Measurements from ENCODE around the gene NDUFAF7.
A peak's percentile ranks its signal among the peaks of the same experiment; 100 is the strongest.
"Not testable (repeated sequence)": the region's sequence is repeated elsewhere in the genome, so short reads cannot be mapped to it uniquely, and the experiment has no call there.

Gene NDUFAF7

GRCh38 chr2:37231241-37232130, at the start of gene NDUFAF7, which contains the start of gene CEBPZ:
Gene NDUFAF7, plus strand, starts transcription at chr2:37231658. Its CDS starts 48 bp downstream, at chr2:37231706.
Gene CEBPZ, minus strand, starts transcription at chr2:37231596. Its CDS starts 29 bp downstream, at chr2:37231567.
- peak; percentile 94 for DNase-seq (ENCODE audit: low spot score)

DNA sequence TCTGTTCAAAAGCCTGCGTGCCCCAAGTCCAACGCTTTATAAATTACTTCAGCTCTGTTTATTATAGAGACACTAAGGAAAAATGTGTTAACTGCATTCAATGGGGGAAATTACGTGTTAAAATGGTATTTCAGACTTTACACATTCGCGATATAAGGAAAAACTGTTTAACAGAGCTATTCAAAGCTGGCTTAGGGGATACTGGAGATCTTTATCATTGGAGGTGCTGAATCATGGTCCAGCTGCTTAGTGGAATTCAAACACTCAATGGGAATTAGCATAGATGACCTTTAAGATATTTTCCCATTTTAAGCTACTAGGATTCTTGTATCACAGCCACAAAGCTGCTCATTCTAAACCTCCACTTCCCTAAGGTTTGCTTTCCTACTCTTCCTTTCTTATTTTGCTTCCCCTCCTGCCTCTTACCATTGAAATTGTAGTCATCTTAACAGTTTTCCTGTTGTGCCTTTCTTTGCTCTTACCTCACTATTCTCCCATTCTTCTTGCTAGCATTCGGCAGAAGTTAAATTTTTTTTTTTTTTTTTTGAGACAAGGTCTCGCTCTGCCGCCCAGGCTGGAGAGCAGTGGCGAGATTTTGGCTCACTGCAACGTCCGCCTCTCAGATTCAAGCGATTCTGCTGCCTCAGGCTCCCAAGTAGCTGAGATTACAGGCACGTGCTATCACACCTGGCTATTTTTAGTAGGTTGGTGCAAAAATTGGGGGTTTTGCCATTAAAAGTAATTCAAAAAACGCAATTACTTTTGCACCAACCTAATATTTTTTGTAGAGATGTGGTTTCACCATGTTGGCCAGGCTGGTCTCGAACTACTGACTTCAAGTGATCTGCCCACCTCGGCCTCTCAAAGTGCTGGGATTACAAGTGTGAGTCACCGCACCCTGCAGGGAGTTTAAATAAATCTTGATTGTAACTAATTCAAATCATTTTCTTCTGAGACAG, 49.5 kb upstream of the NDUFAF7 start:
- no peak for DNase-seq (ENCODE audit: low spot score)

DNA sequence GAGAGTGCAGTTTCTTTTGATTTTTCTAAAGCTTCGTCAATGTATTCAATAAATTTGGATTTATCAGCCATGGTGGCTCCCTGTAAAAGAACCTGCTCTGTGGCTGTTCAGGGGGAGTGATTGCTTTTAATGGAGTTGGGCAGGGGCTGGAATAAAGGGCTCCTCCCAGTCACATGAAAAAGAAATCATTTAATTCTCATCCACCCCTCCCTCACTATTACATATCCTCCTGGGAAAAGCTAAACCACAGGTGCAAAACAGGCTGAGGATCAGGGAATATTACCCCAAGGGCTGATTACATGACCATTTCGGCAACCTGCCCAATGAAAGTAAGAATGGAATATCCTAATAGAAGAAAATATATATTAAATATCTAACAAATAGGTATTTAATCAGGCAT, 42.9 kb upstream of the NDUFAF7 start, which contains the start of gene SULT6B1:
Gene SULT6B1, minus strand, starts transcription at position 101 of the 400 bp plus-strand sequence. Its CDS starts 30 bp downstream, at position 71.
- DNase-seq (ENCODE audit: low spot score) = no peak

DNA sequence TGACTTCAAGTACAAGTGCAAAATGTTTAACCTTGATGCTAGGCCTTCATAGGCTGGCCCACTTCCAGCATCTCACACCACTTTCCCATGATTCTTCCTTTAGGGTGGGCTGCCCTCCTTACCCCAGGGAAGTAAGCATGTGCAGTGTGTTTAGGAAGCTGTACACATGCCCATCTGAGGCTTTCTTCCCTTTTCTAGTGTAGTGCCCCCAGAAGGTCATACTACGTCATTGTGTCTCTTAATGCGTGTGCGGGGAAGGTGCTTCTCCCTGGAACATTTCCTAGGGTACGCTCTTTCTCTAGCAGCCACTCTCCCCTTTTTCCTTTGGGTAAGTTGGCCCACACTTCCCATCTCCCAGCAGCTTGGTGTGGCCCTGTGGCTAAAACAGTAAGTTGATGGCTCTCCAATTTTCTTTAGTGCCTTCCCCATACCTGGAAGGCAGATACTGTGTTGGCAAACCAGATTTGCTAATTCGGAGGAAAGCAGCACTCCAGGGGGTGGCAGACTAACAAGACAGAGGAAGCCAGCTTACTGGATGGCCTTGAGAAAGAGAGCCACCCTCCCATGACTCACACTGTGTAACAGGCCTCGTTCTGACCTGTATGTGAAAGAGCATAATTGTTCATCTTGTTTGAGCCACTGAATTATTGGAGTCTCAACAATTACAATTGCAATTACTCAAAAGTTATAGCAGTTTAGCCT, 41.9 kb upstream of the NDUFAF7 start:
- peak; percentile 35 for DNase-seq (ENCODE audit: low spot score)

DNA sequence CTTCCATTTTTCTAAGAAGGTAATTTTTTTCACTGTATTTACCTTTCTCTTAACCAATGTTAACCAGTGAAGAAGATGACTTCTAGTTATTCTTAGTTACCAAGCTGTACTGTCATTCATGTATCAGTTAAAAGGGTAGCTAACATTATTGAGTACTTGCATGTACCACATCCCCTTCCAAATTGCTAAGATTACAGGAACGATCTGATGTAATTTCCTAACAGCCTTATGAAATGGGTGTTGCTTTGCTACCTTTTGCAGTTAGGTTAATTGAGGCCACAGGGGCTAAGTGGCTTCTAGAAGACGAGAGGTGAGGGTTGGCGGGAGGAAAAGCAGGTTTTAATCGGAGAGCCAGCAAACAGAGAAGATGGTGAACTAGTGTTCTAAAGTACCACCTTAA, 41.2 kb upstream of the NDUFAF7 start:
- DNase-seq (ENCODE audit: low spot score) = no peak

GRCh38 chr2:37191253-37191652, 40.2 kb upstream of the NDUFAF7 start:
- DNase-seq (ENCODE audit: low spot score) = no peak

DNA sequence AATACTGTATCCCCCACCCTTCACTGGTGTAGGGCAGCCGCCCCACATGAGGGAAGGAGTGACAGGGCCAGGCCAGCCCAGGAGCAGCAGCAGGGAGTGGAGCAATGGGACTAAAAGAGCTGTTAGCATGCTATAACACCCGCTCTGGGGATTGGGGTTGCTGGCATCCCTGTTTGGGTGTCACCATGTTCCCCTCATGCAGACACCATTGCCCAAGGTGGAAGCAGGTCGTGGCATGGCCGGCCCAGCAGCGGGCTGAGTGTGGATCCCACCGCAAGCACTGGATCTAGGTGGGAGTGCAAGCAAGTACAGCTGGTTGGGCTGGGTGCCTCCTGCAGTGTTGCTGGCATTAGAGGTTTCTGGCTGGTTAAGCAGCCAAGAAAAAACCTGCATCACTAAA, 39.7 kb upstream of the NDUFAF7 start:
- DNase-seq (ENCODE audit: low spot score) = no peak

GRCh38 chr2:37192551-37192950, 38.9 kb upstream of the NDUFAF7 start:
- no peak for DNase-seq (ENCODE audit: low spot score)

- not testable (repeated sequence) for DNase-seq (ENCODE audit: low spot score)
Measured at GRCh38 chr2:37195862-37196319, 35.6 kb upstream of the NDUFAF7 start.

- peak; percentile 78 for DNase-seq (ENCODE audit: low spot score)
Measured at GRCh38 chr2:37196320-37197195, 34.9 kb upstream of the NDUFAF7 start, which contains the start of gene CEBPZOS. Gene CEBPZOS, plus strand, starts transcription at chr2:37196496. Its CDS starts 3,209 bp downstream, at chr2:37199705.

GRCh38 chr2:37198681-37199065, 32.8 kb upstream of the NDUFAF7 start:
- no peak for DNase-seq (ENCODE audit: low spot score)

DNA sequence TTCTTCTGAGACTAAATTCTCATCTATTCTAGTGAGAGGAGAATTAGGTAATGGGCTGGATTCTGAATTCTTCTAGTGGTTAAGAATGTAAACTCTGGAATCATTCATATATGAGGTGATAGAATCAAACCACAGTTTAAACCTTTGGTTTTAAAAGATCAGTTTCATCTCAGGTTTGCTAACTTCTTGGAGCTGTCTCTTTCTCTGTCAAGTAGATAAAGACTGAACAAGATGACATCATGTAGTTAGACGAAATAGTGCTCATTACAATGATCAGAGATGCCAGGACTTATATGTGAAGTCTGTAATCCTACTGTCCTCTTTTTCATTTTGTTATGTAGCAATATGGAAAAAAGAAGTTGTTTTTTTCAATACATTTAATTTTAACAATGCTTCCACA, 30.2 kb upstream of the NDUFAF7 start:
- no peak for DNase-seq (ENCODE audit: low spot score)

DNA sequence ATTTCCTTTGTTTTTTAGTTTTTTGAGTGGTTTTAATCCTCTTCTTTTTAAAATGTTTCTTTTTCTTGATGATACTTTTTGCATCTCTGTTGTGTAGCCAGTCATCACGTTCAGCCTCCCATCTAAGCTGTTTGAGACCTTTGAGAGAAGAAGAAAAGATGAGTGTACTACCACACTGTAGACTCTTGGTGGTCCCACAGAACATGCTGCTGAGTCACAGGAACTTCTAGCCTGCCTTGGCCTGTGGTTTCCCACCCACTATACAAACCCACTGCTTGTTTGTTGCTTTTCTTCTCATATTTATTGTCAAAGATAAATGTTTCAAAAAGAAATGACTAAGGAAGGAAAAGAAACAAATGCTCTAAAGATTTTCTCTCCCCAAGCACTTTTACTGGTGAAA, 29.7 kb upstream of the NDUFAF7 start:
- no peak for DNase-seq (ENCODE audit: low spot score)

DNA sequence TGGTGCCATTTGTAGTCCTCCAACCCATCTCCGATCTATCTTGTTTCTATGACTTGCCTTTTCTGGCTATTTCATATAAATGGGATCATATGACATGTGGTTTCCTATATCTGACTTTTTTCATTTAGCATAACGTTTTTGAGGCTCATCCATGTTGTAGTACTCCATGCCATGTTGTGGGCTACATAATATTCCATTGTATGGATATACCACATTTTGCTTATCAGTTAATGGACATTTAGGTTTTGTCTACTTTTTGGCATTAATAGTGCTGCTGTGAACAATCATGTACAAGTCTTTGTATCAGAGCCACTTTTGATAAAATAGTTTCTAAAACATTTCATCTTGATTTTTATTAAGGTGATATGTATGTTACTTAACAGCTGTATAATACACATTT, 27.8 kb upstream of the NDUFAF7 start:
- no peak for DNase-seq (ENCODE audit: low spot score)

GRCh38 chr2:37205071-37205661, 26.3 kb upstream of the NDUFAF7 start:
- not testable (repeated sequence) for DNase-seq (ENCODE audit: low spot score)

GRCh38 chr2:37205689-37206341, 25.6 kb upstream of the NDUFAF7 start:
- no peak for DNase-seq (ENCODE audit: low spot score)

DNA sequence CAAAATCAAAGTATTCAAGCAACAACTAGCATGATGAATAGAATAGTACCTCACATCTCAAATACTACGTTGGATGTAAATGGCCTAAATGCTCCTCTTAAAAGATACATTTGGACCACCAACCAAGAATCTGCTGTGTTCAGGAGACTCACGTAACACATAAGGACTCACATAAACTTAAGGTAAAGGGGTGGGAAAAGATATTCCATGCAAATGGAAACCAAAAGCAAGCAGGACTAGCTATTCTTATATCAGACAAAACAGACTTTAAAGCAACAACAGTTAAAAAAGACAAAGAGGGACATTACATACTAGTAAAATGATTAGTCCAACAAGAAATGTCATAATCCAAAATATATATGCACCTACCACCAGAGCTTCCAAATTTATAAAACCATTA, 24.7 kb upstream of the NDUFAF7 start:
- not testable (repeated sequence) for DNase-seq (ENCODE audit: low spot score)

- no peak for DNase-seq (ENCODE audit: low spot score)
Measured at GRCh38 chr2:37211212-37211611, 20.2 kb upstream of the NDUFAF7 start.

- no peak for DNase-seq (ENCODE audit: low spot score)
Measured at GRCh38 chr2:37211939-37212338, 19.5 kb upstream of the NDUFAF7 start.

DNA sequence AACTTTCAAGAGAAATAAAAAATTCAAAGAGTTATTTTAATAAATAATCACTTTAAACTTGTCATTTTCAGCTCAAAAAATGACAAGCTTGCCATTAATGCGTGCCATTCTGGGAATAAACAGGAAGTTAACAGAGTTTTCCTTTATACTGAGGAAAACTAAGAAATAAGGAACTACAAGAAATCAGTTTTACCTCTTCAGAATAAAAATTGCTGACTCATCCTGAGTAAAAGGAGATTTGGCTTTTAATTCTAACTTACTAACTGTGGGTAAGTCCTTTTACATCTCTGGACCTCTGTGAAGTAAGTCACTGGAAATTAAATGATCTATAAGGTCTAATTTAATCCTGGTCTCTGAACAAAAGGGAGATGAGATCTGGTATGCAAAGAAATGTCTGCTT, 16.2 kb upstream of the NDUFAF7 start:
- peak; percentile 14 for DNase-seq (ENCODE audit: low spot score)
